K562 (cell line): ENCODE measurements around the gene CBL. TPM values are rescaled to one million over a fixed set of nuclear protein-coding genes. Genes with fewer than 3 reads are reported as not detected.

Experiments used
- ARID1B ChIP-seq: fragments of 450-650 bp; IDR thresholded peaks from 2 replicates; pipeline ENCODE4 v1.6.1; 2016; ENCODE audit warnings: antibody characterized with exemption, mild to moderate bottlenecking, inconsistent platforms
- CBFA2T3 ChIP-seq: fragments of 450-650 bp; IDR thresholded peaks from 2 replicates; pipeline ENCODE4 v1.6.1; 2017
- CCNT2 ChIP-seq: IDR thresholded peaks from 2 replicates; pipeline ENCODE4 v1.6.1; 2011; ENCODE audit warnings: borderline replicate concordance, low read depth, mild to moderate bottlenecking, moderate library complexity, mixed read lengths, low read length; ENCODE audit not compliant: insufficient read length; ENCODE audit errors: extremely low read depth
- CSDE1 ChIP-seq, 2 experiments: fragments of 450-650 bp; IDR thresholded peaks; 2 replicates each; pipeline ENCODE4 v1.6.1; 2016; ENCODE audit warnings: mild to moderate bottlenecking in 1 of 2
- FOSL1 ChIP-seq: fragments of 200-800 bp; sonication (Bioruptor generic); conservative IDR thresholded peaks from 2 replicates; pipeline ENCODE4 v1.6.1; 2016; ENCODE audit warnings: missing genetic modification characterization, missing compliant biosample characterization
- FOXO4 ChIP-seq: fragments of 450-650 bp; formaldehyde crosslinking; IDR thresholded peaks from 2 replicates; pipeline ENCODE4 v1.4.0; 2020; ENCODE audit warnings: mild to moderate bottlenecking, moderate library complexity
- HMGXB4 ChIP-seq: sonication (generic); formaldehyde crosslinking; IDR thresholded peaks from 2 replicates; pipeline ENCODE4 v1.8.1; 2023; ENCODE audit warnings: mild to moderate bottlenecking, missing genetic modification reagents
- IFI16 ChIP-seq: fragments of 250-450 bp; sonication (Bioruptor Pico); IDR thresholded peaks from 2 replicates; pipeline ENCODE4 v2.1.2; 2022; ENCODE audit warnings: mild to moderate bottlenecking, inconsistent platforms
- MEIS2 ChIP-seq: fragments of 450-650 bp; IDR thresholded peaks from 2 replicates; pipeline ENCODE4 v1.6.1; 2014; ENCODE audit warnings: mild to moderate bottlenecking; ENCODE audit not compliant: partially characterized antibody
- PBX2 ChIP-seq, 2 experiments: IDR thresholded peaks in 1 of 2; conservative IDR thresholded peaks in 1 of 2; 2 replicates each; pipeline ENCODE4 v1.6.1; 2016; ENCODE audit warnings: low read depth in 2 of 2, mild to moderate bottlenecking in 1 of 2, missing compliant biosample characterization in 1 of 2, missing genetic modification characterization in 1 of 2, moderate library complexity in 1 of 2
- POLR2AphosphoS5 ChIP-seq: IDR thresholded peaks from 2 replicates; pipeline ENCODE4 v1.6.1; 2011; ENCODE audit warnings: mild to moderate bottlenecking, low read depth, low read length, moderate library complexity; ENCODE audit not compliant: control insufficient read depth, insufficient read depth
- TCF3 ChIP-seq: sonication (generic); formaldehyde crosslinking; IDR thresholded peaks from 2 replicates; pipeline ENCODE4 v1.4.0; 2020; ENCODE audit warnings: mild to moderate bottlenecking, missing genetic modification reagents
- TEAD4 ChIP-seq, 2 experiments: sonication (generic) in 1 of 2; formaldehyde crosslinking in 1 of 2; IDR thresholded peaks; 2 replicates each; pipeline versions ENCODE4 v1.6.1 to v1.8.0; 2012 to 2022; ENCODE audit warnings: borderline replicate concordance in 1 of 2, inconsistent platforms in 1 of 2, low read length in 1 of 2, mild to moderate bottlenecking in 1 of 2, missing genetic modification reagents in 1 of 2
- ZNF280A ChIP-seq: fragments of 450-650 bp; IDR thresholded peaks from 2 replicates; pipeline ENCODE4 v1.6.1; 2018; ENCODE audit warnings: mild to moderate bottlenecking, low read depth; ENCODE audit not compliant: partially characterized antibody
- polyA plus RNA-seq, 8 experiments: library from polyadenylated mRNA; depleted of rRNA in 4 of 8; stranded (reverse) in 5 of 8; unstranded in 3 of 8; fragments of >200 nt; fragmentation: Nextera tagmentation in 2 of 8; fragmentation: Illumina TruSeq in 1 of 8; extraction: Ambion mirVana in 2 of 8; extraction: Trizol in 1 of 8; gene quantifications; 2 replicates each; pipeline versions ENCODE4 v1.2.1 to v1.2.3, GENCODE V29; 2011 to 2014; ENCODE audit warnings: inconsistent platforms in 1 of 8, missing spikeins in 1 of 8
- total RNA-seq, 7 experiments: library from RNA; depleted of rRNA in 6 of 7; stranded (reverse); fragments of >200 nt in 6 of 7; fragmentation: Illumina TruSeq in 2 of 7; extraction: Trizol in 2 of 7; gene quantifications; 2 replicates each; pipeline versions ENCODE4 v1.2.1 to v1.2.3, GENCODE V29; 2011 to 2021; ENCODE audit warnings: low replicate concordance in 1 of 7
- TF ChIP-seq, protein P1 (sequence below): sonication (generic); formaldehyde crosslinking; IDR thresholded peaks from 2 replicates; pipeline ENCODE4 v1.8.0; 2022; ENCODE audit warnings: mild to moderate bottlenecking, low read depth, missing genetic modification reagents

Gene CBL
- total and polyA plus RNA-seq, 9 of the 15 experiments (the other 6 are each of a cell fraction or from before 2014, with no cell fraction given): 3.2 to 24.9 (median 9.9) TPM

GRCh38 chr11:119277660-119278059 is 71.5 kb downstream of the CBL start (continued):
- TF ChIP-seq PBX2 (CRISPR knock-in tag; IDR thresholded peaks at IDR 0.05; ENCODE audit: low read depth) (no peak), PBX2 (tag; conservative IDR thresholded peaks at IDR 0.05; ENCODE audit: low read depth) (no peak), FOXO4 (CRISPR knock-in tag) (no peak), CSDE1 (IDR thresholded peaks at IDR 0.05) (no peak), TCF3 (peak; percentile 59), FOSL1 (no peak), HMGXB4 (no peak), MEIS2 (peak; percentile 29), POLR2AphosphoS5 (no peak), IFI16 (CRISPR knock-in tag) (no peak), CCNT2 (no peak), CBFA2T3 (peak; percentile 78), ARID1B (peak; percentile 70), TEAD4 (IDR thresholded peaks at IDR 0.05; ENCODE audit: low read length) (peak; percentile 82), TEAD4 (CRISPR knock-in tag; IDR thresholded peaks at IDR 0.05; ENCODE audit: borderline replicate concordance) (no peak), ZNF280A (no peak)
- TF ChIP-seq, protein P1, sequence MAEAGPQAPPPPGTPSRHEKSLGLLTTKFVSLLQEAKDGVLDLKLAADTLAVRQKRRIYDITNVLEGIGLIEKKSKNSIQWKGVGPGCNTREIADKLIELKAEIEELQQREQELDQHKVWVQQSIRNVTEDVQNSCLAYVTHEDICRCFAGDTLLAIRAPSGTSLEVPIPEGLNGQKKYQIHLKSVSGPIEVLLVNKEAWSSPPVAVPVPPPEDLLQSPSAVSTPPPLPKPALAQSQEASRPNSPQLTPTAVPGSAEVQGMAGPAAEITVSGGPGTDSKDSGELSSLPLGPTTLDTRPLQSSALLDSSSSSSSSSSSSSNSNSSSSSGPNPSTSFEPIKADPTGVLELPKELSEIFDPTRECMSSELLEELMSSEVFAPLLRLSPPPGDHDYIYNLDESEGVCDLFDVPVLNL: no peak
